SKM-1 (cell line): ENCODE data around the gene TEDC1.

Source experiments
- DNase-seq: peaks from one replicate; lab custom pipeline; 2025; ENCODE audit not compliant: unreplicated experiment; lab: John Stamatoyannopoulos, UW

The TEDC1 gene

GRCh38 chr14:105495990-105496830 lies 5.2 kb downstream of the TEDC1 start:
- DNase-seq = no peak

DNA sequence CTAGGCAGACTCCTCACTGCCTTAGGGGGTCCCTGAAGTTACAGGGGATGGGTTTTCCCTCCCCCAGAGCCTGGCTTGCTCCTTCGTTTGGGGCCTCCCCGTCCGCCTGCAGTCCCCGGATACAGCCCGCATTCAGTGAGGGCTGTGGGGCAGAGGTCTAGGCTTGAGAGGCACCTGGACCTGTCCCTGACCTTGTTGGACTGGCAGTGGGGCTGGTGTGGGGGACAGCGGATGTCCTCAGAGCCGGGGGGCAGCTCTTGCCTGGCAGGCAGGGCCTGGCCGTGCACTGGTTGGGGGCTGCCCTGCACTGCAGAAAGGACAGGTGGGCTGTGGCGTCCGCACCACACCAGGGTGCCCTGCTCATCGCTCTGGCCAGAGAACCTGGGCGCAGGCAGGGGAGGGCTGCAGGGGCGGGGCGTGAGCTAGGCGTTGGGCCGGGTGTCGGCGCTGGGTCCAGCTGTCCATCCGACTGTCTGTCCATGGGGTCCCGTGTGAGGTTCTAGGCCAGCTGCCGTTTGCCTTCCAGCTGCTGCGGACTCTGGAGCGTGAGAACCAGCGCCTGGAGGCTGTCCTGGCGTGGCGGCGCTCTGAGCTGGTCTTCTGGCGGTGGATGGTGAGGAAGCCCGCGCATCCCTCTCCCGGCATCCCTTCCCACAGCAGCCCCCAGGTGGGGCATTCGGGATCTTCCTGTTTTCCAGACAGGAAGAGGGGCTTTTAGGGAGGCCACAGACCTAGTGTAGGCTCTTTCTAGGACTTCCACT lies 6.0 kb downstream of the TEDC1 start:
- no peak for DNase-seq

GRCh38 chr14:105497671-105498429 lies 6.8 kb downstream of the TEDC1 start:
- no peak for DNase-seq

DNA sequence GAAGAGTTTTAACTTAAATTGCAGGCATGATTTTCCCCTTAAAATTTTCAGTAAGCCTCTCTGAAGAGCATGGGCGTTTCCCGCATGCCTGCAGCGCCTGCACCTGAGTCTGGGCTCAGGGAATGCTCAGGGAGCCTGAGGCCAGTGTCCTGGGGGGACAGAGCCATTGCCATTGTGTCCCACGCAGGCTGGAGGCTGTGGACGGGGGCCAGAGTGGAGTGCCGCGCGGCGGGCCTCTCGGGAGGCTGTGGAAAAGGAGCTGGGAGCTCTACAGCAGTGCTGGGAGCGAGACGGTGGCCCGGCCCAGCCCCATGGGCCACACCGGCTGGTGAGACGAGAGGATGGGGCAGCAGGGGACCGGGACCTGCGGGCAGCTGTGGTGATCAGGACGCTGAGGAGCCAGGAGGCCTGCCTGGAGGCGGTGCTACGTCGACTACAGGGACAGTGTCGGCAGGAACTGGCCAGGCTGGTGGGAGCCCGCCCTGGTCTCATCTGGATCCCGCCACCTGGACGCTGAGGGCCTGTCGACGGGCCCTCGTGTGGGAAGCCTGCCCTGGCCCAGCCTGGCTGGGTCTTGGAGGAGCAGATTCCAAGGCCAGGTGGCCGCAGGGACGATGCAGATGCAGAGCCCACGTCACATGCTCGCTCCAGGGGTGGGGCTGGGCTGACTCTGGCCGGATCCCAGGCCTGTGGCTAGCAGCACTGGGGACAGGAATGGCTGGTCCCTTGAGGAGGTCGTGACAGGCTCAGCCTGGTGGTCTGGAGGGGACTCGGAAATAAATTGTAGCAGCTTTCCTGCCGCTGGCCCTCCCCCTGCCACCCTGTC lies 7.6 kb downstream of the TEDC1 start:
- no peak for DNase-seq

DNA sequence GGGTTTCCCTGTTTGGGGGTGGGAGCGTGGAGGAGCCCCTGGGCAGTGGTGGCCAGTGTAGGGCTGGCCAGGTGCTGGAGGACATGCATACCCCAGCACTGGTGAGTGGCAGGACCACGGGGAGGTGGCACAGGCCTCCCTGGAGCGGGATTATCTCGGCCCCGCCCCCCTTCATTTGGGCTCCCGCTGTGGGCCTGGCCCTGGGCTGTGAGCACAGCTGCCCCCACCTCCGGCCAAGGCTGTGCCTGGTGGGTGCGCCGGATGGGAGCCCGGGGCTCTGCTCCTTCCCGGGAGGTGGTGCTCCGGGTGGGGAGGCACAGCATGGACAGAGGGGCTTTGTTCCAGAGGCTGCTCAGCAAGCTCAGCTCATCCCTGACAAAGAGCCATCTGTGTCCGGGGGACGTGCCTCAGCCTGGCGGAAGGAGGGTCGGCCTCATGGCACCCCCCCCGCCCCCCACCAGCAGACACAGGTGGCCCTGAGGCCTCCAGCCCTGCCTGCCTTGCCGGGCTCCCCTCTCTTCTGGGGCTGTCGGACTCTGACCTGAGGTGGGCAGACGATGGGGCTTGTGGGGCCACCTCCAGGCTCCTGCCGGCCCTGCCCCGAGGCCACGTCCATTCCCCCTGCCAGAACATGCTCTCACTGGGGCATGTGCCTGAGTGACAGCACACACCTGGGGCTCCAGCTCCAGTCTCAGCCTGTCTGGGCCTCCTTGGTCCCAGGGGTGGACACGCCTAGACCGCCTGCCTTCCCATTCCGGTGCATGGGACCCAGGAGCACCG lies 8.4 kb downstream of the TEDC1 start:
- no peak for DNase-seq

GRCh38 chr14:105500036-105500725 lies 9.1 kb downstream of the TEDC1 start:
- no peak for DNase-seq

DNA sequence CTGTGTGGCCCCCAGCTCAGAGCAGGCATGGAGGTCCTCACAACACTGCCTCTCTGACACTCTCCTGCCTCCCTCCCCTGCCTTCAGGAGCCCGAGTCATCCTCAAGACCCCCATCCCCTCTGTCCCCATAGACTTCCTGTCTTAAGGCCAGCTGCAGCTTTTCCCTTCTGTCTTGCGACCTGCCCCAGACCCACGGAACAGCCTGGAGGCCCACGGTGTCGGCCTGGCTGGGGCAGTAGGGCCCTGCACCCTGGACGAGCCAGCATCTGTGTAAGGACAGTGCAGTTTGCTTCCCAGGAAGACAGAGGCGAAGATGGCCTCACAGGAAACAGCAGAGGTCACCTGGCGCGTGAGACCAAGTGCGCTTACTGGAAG lies 9.7 kb downstream of the TEDC1 start:
- DNase-seq = no peak

DNA sequence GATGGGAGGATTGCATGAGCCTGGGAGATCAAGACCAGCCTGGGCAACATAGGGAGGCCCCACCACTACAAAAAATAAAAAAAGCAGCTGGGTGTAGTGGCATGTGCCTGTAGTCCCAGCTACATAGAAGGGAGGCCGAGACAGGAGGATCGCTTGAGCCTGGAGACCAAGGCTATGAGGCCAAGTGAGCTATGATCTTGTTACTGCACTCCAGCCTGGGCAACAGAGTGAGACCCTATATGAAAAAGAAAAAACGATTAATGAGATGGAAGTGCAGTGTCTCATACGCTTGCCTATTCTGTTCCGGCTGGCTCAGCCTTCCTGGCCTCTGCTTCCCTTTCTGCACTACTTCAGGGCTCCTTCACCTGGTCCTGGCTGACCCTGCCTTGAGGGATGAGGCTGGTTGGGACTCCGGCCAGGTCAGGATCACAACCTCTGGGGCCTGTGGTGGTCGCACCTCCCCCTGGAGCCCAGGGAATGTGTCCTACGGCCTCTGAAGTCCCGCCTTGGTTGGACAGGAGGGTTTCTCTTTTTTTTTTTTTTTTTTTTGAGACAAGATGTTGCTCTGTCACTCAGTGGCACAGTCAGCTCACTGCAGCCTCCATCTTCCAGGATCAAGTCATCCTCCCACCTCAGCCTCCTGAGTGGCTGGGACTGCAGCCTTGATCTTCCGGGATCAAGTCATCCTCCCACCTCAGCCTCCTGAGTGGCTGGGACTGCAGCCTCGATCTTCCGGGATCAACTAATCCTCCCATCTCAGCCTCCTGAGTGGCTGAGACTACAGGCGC lies 10.7 kb downstream of the TEDC1 start:
- DNase-seq = no peak

DNA sequence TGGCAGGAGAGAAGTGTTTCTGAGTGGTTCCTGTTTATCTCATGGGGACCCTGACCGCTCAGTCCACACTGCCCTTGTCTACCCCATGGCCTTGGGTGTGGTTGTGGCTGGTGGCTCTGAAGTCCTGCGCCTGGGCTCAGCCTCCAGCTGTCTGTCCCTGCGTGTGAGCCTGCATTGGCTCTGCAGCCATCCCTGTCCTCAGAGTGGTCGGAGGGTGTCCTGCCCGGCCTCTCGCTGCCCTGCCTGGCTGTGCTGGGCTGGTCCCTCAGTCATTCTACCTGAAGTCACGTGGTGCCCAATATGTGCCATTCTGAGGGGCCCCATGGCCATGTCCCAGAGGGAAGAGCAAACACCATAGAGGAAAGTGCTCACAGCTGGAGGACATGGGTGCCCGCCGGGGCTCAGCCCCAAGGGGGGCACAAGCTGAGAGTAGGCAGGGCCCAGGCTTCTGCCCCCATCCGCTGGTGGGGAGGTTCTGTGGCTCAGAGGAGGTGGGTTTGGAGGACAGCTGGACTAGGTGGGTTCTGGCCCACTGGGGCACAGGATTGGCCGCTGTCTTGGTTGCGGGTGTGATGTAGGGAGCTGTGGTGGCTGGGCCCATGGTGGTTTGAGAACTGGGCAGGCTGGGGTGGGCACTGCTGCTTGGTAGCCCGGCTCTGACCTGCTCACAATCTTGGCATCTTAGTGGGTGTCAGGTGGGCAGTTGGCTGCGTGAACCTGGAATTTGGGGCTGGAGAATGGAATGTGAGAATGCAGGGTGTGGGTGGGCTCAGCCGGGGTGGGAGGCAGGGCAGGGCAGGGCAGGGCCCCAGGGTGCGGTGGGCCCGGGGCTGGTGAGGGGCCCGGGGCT lies 11.6 kb downstream of the TEDC1 start:
- DNase-seq = no peak

GRCh38 chr14:105503296-105503640 lies 12.2 kb downstream of the TEDC1 start:
- DNase-seq = no peak

GRCh38 chr14:105503935-105504692 lies 13.1 kb downstream of the TEDC1 start:
- DNase-seq = no peak

DNA sequence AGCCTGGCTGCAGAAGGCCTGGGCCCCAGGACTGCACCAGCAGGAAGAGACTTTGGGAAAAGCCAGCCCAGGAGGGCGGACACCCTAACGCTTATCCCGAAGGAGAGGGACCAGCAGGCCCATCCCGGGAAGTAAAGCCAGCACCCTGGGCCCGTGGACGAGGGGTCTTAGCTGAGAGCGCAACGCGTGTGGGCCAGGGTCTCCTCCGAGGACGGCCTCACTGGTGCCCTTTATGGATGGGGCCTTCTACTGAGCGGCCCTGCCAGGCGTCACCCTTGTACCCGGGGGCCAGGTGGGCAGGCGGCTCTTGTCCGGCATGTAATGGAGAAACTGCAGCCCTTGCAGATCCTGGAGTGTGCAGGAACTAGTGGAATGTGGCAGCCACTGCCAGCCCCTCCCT lies 14.1 kb downstream of the TEDC1 start:
- no peak for DNase-seq

GRCh38 chr14:105507247-105507646 lies 16.2 kb downstream of the TEDC1 start:
- DNase-seq = no peak

- no peak for DNase-seq
These were observed 17.0 kb downstream of the TEDC1 start for GRCh38 chr14:105508069-105508468.

DNA sequence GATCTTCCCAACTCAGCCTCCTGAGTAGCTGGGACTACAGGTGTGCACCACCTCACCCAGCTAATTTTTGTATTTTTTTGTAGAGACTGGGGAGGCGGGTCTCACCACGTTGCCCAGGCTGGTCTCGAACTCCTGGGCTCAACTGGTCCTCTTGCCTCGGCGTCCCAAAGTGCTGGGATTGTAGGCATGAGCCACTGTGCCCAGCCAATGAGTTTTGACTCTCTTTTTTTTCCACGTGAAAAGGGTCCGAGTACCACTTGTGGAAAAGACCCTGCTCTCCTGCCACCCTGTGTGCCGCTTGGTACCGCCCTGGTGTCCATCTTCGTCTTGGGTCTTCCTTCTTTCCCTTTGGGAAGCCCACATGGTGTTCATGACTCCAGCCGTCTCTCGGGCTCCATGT lies 17.6 kb downstream of the TEDC1 start:
- no peak for DNase-seq

DNA sequence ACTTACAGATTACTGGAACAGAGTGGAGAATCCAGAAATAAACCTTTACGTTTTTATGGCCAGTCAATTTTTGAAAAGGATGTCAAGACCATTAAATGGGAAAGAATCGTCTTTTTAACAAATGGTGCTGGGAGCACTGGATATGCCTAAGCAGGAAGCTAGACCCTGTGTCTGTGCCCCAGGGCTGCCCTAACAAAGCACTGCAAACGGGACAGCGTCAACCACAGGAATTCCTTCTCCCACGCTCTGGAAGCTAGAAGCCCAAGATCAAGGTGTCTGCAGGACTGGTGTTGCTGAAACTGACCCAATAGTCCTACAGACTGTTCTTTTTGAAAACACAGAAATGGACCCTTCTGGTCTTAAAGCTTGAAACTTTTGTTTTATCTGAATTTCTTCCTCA lies 26.1 kb downstream of the TEDC1 start:
- no peak for DNase-seq
